H9 (cell line): ENCODE results near the gene RAET1L. TPM values are rescaled to one million over a fixed set of nuclear protein-coding genes. Genes with fewer than 3 reads are reported as not detected.

Experiments
- DNase-seq: peaks from one replicate; pipeline ENCODE4 v3.0.0-alpha.2; 2017
- H2AFZ ChIP-seq: one replicate; pipeline ENCODE4 v1.6.1; 2013; ENCODE audit warnings: mild to moderate bottlenecking, low read length, control low read depth, moderate library complexity
- H2AK5ac ChIP-seq: 2 replicates; pipeline ENCODE4 v1.6.1; 2013; ENCODE audit warnings: low read length, control low read depth, mixed read lengths; ENCODE audit not compliant: insufficient read length
- H2BK120ac ChIP-seq: one replicate; pipeline ENCODE4 v1.6.1; 2013; ENCODE audit warnings: low read depth, mild to moderate bottlenecking, low read length, control low read depth, inconsistent platforms; ENCODE audit not compliant: poor library complexity, severe bottlenecking
- H2BK12ac ChIP-seq: 2 replicates; pipeline ENCODE4 v1.6.1; 2013; ENCODE audit warnings: low read length, control low read depth, mixed read lengths, low read depth; ENCODE audit not compliant: insufficient read length
- H2BK15ac ChIP-seq: 2 replicates; pipeline ENCODE4 v1.6.1; 2013; ENCODE audit warnings: low read depth, low read length, control low read depth
- H2BK20ac ChIP-seq: one replicate; pipeline ENCODE4 v1.6.1; 2013; ENCODE audit warnings: low read depth, mild to moderate bottlenecking, low read length, control low read depth, inconsistent platforms; ENCODE audit not compliant: poor library complexity, severe bottlenecking
- H2BK5ac ChIP-seq: 2 replicates; pipeline ENCODE4 v1.6.1; 2013; ENCODE audit warnings: low read length, control low read depth, mixed read lengths; ENCODE audit not compliant: insufficient read length
- H3K14ac ChIP-seq: 2 replicates; pipeline ENCODE4 v1.6.1; 2013; ENCODE audit warnings: low read length, control low read depth; ENCODE audit not compliant: insufficient read depth
- H3K18ac ChIP-seq: 2 replicates; pipeline ENCODE4 v1.6.1; 2013; ENCODE audit warnings: low read depth, mild to moderate bottlenecking, mixed read lengths, low read length, control low read depth; ENCODE audit not compliant: insufficient read length
- H3K23ac ChIP-seq: 2 replicates; pipeline ENCODE4 v1.6.1; 2013; ENCODE audit warnings: low read length, control low read depth, mixed read lengths, low read depth; ENCODE audit not compliant: insufficient read length
- H3K23me2 ChIP-seq: 2 replicates; pipeline ENCODE4 v1.6.1; 2013; ENCODE audit warnings: low read depth, mild to moderate bottlenecking, mixed read lengths, low read length, control low read depth; ENCODE audit not compliant: insufficient read length, poor library complexity, severe bottlenecking
- H3K27ac ChIP-seq: 2 replicates; pipeline ENCODE4 v1.5.1; 2013; ENCODE audit warnings: low read length, control low read depth, mixed read lengths, low read depth; ENCODE audit not compliant: insufficient read length
- H3K27me3 ChIP-seq: 2 replicates; pipeline ENCODE4 v1.6.1; 2013; ENCODE audit warnings: low read length, control low read depth, inconsistent platforms; ENCODE audit not compliant: insufficient read depth
- H3K4ac ChIP-seq: 2 replicates; pipeline ENCODE4 v1.6.1; 2013; ENCODE audit warnings: low read depth, mild to moderate bottlenecking, control low read depth, inconsistent platforms, low read length, moderate library complexity
- H3K4me1 ChIP-seq: 2 replicates; pipeline ENCODE4 v1.6.1; 2013; ENCODE audit warnings: low read length, control low read depth, inconsistent platforms; ENCODE audit not compliant: insufficient read depth
- H3K4me2 ChIP-seq: 2 replicates; pipeline ENCODE4 v1.6.1; 2013; ENCODE audit warnings: low read length, control low read depth, mixed read lengths; ENCODE audit not compliant: insufficient read length, insufficient read depth
- H3K56ac ChIP-seq: 2 replicates; pipeline ENCODE4 v1.6.1; 2013; ENCODE audit warnings: low read depth, mild to moderate bottlenecking, mixed read lengths, low read length, control low read depth; ENCODE audit not compliant: insufficient read length
- H3K79me1 ChIP-seq: 2 replicates; pipeline ENCODE4 v1.6.1; 2013; ENCODE audit warnings: low read depth, mild to moderate bottlenecking, moderate library complexity, low read length, control low read depth, inconsistent platforms; ENCODE audit not compliant: insufficient read depth, poor library complexity, severe bottlenecking
- H3K79me2 ChIP-seq: 2 replicates; pipeline ENCODE4 v1.6.1; 2013; ENCODE audit warnings: low read length, control low read depth, inconsistent platforms; ENCODE audit not compliant: insufficient read depth
- H3K9ac ChIP-seq: 2 replicates; pipeline ENCODE4 v1.6.1; 2013; ENCODE audit warnings: low read length, control low read depth, mixed read lengths; ENCODE audit not compliant: insufficient read length; ENCODE audit errors: extremely low read depth
- H3K9me3 ChIP-seq: one replicate; pipeline ENCODE4 v1.6.1; 2013; ENCODE audit warnings: low read depth, low read length, inconsistent platforms; ENCODE audit not compliant: control insufficient read depth
- H3T11ph ChIP-seq: one replicate; pipeline ENCODE4 v1.6.1; 2013; ENCODE audit warnings: mild to moderate bottlenecking, low read length, control low read depth, inconsistent platforms
- H4K20me1 ChIP-seq: one replicate; pipeline ENCODE4 v1.6.1; 2013; ENCODE audit not compliant: control insufficient read depth, insufficient read length, insufficient read depth
- H4K5ac ChIP-seq: 2 replicates; pipeline ENCODE4 v1.6.1; 2013; ENCODE audit warnings: low read depth, mild to moderate bottlenecking, mixed read lengths, low read length, control low read depth; ENCODE audit not compliant: insufficient read length
- H4K8ac ChIP-seq: replicated peaks from 2 replicates; pipeline ENCODE4 v1.6.1; 2013; ENCODE audit warnings: low read length, control low read depth, mixed read lengths, low read depth; ENCODE audit not compliant: insufficient read length
- H4K91ac ChIP-seq: 2 replicates; pipeline ENCODE4 v1.6.1; 2013; ENCODE audit warnings: low read depth, mild to moderate bottlenecking, moderate library complexity, mixed read lengths, low read length, control low read depth; ENCODE audit not compliant: insufficient read length
- H3K27ac Mint-ChIP-seq, 3 experiments: 2 replicates in 2 of 3; 3 replicates in 1 of 3; pipeline ENCODE4 v1.8.0; 2020 to 2021; ENCODE audit warnings: mixed read lengths in 3 of 3, mild to moderate bottlenecking in 1 of 3, moderate library complexity in 1 of 3
- H3K27me3 Mint-ChIP-seq: 2 replicates; pipeline ENCODE4 v1.8.0; 2021; ENCODE audit warnings: low read depth, mild to moderate bottlenecking, moderate library complexity, mixed read lengths
- H3K36me3 Mint-ChIP-seq, 3 experiments: 2 replicates in 2 of 3; 3 replicates in 1 of 3; pipeline ENCODE4 v1.8.0; 2020 to 2021; ENCODE audit warnings: low read depth in 3 of 3, mixed read lengths in 3 of 3; ENCODE audit not compliant: insufficient read depth in 1 of 3
- H3K4me1 Mint-ChIP-seq, 2 experiments: 2 replicates each; pipeline ENCODE4 v1.8.0; 2020; ENCODE audit warnings: mixed read lengths in 2 of 2
- H3K4me3 Mint-ChIP-seq, 2 experiments: 2 replicates in 1 of 2; 3 replicates in 1 of 2; pipeline ENCODE4 v1.8.0; 2020 to 2021; ENCODE audit warnings: mild to moderate bottlenecking in 2 of 2, mixed read lengths in 2 of 2, moderate library complexity in 1 of 2
- H3K9me3 Mint-ChIP-seq, 2 experiments: 2 replicates in 1 of 2; 3 replicates in 1 of 2; pipeline ENCODE4 v1.8.0; 2020; ENCODE audit warnings: mild to moderate bottlenecking in 2 of 2, mixed read lengths in 2 of 2, moderate library complexity in 1 of 2
- WGBS: extraction: QIAGEN DNeasy Blood & Tissue Kit; methylation state at CpG from one replicate; pipeline ENCODE4 v1.1.7; 2013; ENCODE audit warnings: missing lambda C conversion rate, low lambda C conversion rate, mixed read lengths; ENCODE audit not compliant: insufficient read length; ENCODE audit errors: extremely low coverage; 5-methylcytosine and 5-hydroxymethylcytosine counted together
- total RNA-seq: library from RNA; stranded (reverse); gene quantifications from 2 replicates; pipeline ENCODE4 v1.2.1, GENCODE V29; 2021
- TF ChIP-seq, protein P1 (sequence below): fragments of 200-600 bp; sonication (generic); conservative IDR thresholded peaks from 3 replicates; pipeline ENCODE4 v1.8.0; 2021; ENCODE audit warnings: antibody characterized with exemption, mild to moderate bottlenecking

The RAET1L gene
- total RNA-seq, 1 experiment from 2014 or later, result not detected

DNA sequence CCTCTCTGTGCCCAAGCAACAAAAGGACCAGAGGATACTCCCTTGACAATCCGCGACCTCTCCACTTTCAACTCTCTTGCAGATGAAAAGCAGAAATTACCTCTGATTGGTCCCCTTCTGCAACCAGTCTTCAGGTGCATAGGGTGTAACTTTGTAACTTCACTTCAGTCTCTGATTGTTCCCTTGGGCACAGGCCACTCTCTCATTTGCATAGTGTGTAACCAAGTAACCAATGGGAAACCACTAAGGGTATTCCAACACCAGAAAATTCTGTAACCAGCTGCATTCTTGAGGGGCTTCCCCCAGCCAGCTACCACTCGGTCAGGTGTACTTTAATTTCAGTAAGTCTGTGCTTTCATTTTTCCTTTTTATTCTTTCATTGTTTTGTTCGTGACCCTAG, 4.4 kb upstream of the RAET1L start:
- Histone ChIP-seq H3K79me1 (no peaks in the 10 kb centered on the region), H2AK5ac (no peak overlapping the region), H4K20me1 (no peaks in the 10 kb centered on the region), H3K27me3 (peaks cover 5% of the 10 kb centered on the region; the same call in 1 of the 2 replicates), H3K4me2 (no peak overlapping the region), H2BK12ac (no peak overlapping the region), H3K14ac (no peak overlapping the region), H3K56ac (no peak overlapping the region), H3K27ac (no peak overlapping the region), H4K8ac (no peak overlapping the region), H2BK15ac (no peak overlapping the region), H3K9me3 (no peaks in the 10 kb centered on the region), H3K4ac (no peak overlapping the region), H3K79me2 (no peaks in the 10 kb centered on the region), H2BK5ac (no peak overlapping the region), H2BK20ac (no peak overlapping the region), H3T11ph (no peak overlapping the region), H2BK120ac (no peak overlapping the region), H3K9ac (no peak overlapping the region), H2AFZ (no peak overlapping the region), H3K23ac (no peak overlapping the region), H3K4me1 (no peaks in the 10 kb centered on the region), H3K18ac (no peak overlapping the region), H3K23me2 (no peaks in the 10 kb centered on the region), H4K91ac (no peak overlapping the region), H4K5ac (no peak overlapping the region)
- peaks cover 6 to 9% of the 10 kb centered on the region in 2 experiments; a peak in 3 of 4 replicates for H3K4me1 Mint-ChIP-seq
- H3K9me3 Mint-ChIP-seq, result no peaks in the 10 kb centered on the region
- WGBS, result no CpG with 5 or more reads among the region's 4 CpGs
- TF ChIP-seq, protein P1, sequence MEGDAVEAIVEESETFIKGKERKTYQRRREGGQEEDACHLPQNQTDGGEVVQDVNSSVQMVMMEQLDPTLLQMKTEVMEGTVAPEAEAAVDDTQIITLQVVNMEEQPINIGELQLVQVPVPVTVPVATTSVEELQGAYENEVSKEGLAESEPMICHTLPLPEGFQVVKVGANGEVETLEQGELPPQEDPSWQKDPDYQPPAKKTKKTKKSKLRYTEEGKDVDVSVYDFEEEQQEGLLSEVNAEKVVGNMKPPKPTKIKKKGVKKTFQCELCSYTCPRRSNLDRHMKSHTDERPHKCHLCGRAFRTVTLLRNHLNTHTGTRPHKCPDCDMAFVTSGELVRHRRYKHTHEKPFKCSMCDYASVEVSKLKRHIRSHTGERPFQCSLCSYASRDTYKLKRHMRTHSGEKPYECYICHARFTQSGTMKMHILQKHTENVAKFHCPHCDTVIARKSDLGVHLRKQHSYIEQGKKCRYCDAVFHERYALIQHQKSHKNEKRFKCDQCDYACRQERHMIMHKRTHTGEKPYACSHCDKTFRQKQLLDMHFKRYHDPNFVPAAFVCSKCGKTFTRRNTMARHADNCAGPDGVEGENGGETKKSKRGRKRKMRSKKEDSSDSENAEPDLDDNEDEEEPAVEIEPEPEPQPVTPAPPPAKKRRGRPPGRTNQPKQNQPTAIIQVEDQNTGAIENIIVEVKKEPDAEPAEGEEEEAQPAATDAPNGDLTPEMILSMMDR, result no peak
- no peak overlapping the region for H3K27ac Mint-ChIP-seq
- H3K36me3 Mint-ChIP-seq, result no peaks in the 10 kb centered on the region
- H3K4me3 Mint-ChIP-seq, result no peak overlapping the region
- peaks cover 53% of the 10 kb centered on the region for H3K27me3 Mint-ChIP-seq
- DNase-seq, result no peak
